IMR-90 (cell line): ENCODE results near the gene PLEKHG1.

Source experiments
- BHLHE40 ChIP-seq: fragments of 150-350 bp; IDR thresholded peaks from 2 replicates; pipeline ENCODE4 v1.6.1; 2016; ENCODE audit warnings: mild to moderate bottlenecking, low read depth, low read length
- CHD1 ChIP-seq: IDR thresholded peaks from 2 replicates; pipeline ENCODE4 v1.6.1; 2012; ENCODE audit warnings: low read depth, low read length, improper control_type of control experiment
- MAZ ChIP-seq: IDR thresholded peaks from 2 replicates; pipeline ENCODE4 v1.6.1; 2012; ENCODE audit warnings: low read depth, mild to moderate bottlenecking, low read length, improper control_type of control experiment, moderate library complexity, borderline replicate concordance
- POLR2A ChIP-seq: IDR thresholded peaks from 2 replicates; pipeline ENCODE4 v1.6.1; 2012; ENCODE audit warnings: mild to moderate bottlenecking, low read depth, low read length
- RAD21 ChIP-seq: IDR thresholded peaks from 2 replicates; pipeline ENCODE4 v1.6.1; 2012; ENCODE audit warnings: low read length, improper control_type of control experiment
- TF ChIP-seq, protein P1 (sequence below): fragments of 150-350 bp; IDR thresholded peaks from 2 replicates; pipeline ENCODE4 v1.6.1; 2016; ENCODE audit warnings: low read depth, mild to moderate bottlenecking, low read length, moderate library complexity, borderline replicate concordance
- TF ChIP-seq, protein P2 (sequence below): fragments of 150-350 bp; IDR thresholded peaks from 2 replicates; pipeline ENCODE4 v1.6.1; 2017; ENCODE audit warnings: mild to moderate bottlenecking, antibody characterized with exemption, low read length, low read depth

DNA sequence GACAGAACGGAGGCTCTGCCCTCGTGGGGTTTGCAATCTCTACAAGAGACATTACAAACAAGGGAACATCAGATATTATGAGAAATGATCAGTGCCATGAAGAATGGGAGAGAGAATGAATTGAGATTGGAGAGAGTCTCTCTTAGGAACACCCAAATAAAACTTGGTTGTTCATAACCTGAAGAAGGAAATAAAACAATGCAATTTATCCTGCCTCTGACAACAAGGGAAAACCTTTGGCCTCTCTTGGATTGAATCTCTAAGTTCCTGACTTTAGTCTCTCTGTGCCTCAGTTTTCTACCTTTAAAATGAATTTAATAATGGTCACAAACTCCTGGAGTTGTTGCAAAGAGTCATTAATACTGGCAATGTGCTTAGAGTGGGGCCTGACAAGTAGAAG, 21.1 kb downstream of the PLEKHG1 start:
- TF ChIP-seq MAZ (no peak), POLR2A (no peak), RAD21 (no peak), CHD1 (no peak), BHLHE40 (no peak)
- TF ChIP-seq, protein P1, sequence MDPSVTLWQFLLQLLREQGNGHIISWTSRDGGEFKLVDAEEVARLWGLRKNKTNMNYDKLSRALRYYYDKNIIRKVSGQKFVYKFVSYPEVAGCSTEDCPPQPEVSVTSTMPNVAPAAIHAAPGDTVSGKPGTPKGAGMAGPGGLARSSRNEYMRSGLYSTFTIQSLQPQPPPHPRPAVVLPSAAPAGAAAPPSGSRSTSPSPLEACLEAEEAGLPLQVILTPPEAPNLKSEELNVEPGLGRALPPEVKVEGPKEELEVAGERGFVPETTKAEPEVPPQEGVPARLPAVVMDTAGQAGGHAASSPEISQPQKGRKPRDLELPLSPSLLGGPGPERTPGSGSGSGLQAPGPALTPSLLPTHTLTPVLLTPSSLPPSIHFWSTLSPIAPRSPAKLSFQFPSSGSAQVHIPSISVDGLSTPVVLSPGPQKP, result no peak
- TF ChIP-seq, protein P2, sequence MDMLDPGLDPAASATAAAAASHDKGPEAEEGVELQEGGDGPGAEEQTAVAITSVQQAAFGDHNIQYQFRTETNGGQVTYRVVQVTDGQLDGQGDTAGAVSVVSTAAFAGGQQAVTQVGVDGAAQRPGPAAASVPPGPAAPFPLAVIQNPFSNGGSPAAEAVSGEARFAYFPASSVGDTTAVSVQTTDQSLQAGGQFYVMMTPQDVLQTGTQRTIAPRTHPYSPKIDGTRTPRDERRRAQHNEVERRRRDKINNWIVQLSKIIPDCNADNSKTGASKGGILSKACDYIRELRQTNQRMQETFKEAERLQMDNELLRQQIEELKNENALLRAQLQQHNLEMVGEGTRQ, result no peak
